ENCODE data around the gene C1QTNF4. TPM values are rescaled to one million over a fixed set of nuclear protein-coding genes. Genes with fewer than 3 reads are reported as not detected.
"Not testable (repeated sequence)": the region's sequence is repeated elsewhere in the genome, so short reads cannot be mapped to it uniquely, and the experiment has no call there.

Gene C1QTNF4
- total and polyA plus RNA-seq, 5 donors from 2014 or later, result 0.16 to 1.3 TPM; not detected in 3

GRCh38 chr11:47562393-47562792 lies 31.8 kb downstream of the C1QTNF4 start:
- H3K27me3 ChIP-seq (ENCODE audit: control insufficient read depth, insufficient read depth, low read length); H3K9me3 ChIP-seq (ENCODE audit: control insufficient read depth in 2 of 2, low read length in 2 of 2); ATAC-seq (ENCODE audit: low read depth in 2 of 2); H3K27me3 Mint-ChIP-seq; H3K36me3 ChIP-seq (ENCODE audit: control insufficient read depth, insufficient read depth, low read length); H3K27ac ChIP-seq (ENCODE audit: insufficient read depth, low read length, poor library complexity, severe bottlenecking); H3K27ac Mint-ChIP-seq; H3K36me3 Mint-ChIP-seq; H3K4me3 ChIP-seq (ENCODE audit: low read depth, low read length); DNase-seq; H3K9me3 Mint-ChIP-seq: not testable (repeated sequence)
- H3K4me1 Mint-ChIP-seq, result peaks cover 12 to 32% (median 14%) of the 10 kb centered on the region in 4 donors
- H3K4me3 Mint-ChIP-seq, result peak overlapping the region in 1 of 4 donors; percentile 84
- H3K4me1 ChIP-seq (ENCODE audit: control insufficient read depth, insufficient read depth, low read length, poor library complexity, severe bottlenecking), result peaks cover 20% of the 10 kb centered on the region

- H3K9me3 Mint-ChIP-seq, result no peaks in the 10 kb centered on the region
- peak overlapping the region in 1 of 4 donors; percentile 76 for H3K4me3 Mint-ChIP-seq
- no peak overlapping the region for H3K27ac Mint-ChIP-seq
These were observed 33.8 kb downstream of the C1QTNF4 start for GRCh38 chr11:47560426-47560825.

GRCh38 chr11:47558695-47559094 lies 35.5 kb downstream of the C1QTNF4 start:
- no peaks in the 10 kb centered on the region for H3K27me3 Mint-ChIP-seq
- H3K27ac Mint-ChIP-seq, result no peak overlapping the region
- no peak overlapping the region for H3K4me3 Mint-ChIP-seq
- Histone ChIP-seq H3K4me1 (ENCODE audit: control insufficient read depth, insufficient read depth, low read length, poor library complexity, severe bottlenecking) (no peaks in the 10 kb centered on the region), H3K27ac (ENCODE audit: insufficient read depth, low read length, poor library complexity, severe bottlenecking) (no peak overlapping the region), H3K4me3 (ENCODE audit: low read depth, low read length) (no peak overlapping the region), H3K27me3 (ENCODE audit: control insufficient read depth, insufficient read depth, low read length) (no peaks in the 10 kb centered on the region), H3K9me3 (ENCODE audit: control insufficient read depth in 2 of 2, low read length in 2 of 2) (no peaks in the 10 kb centered on the region), H3K36me3 (ENCODE audit: control insufficient read depth, insufficient read depth, low read length) (no peaks in the 10 kb centered on the region)
- no peaks in the 10 kb centered on the region for H3K36me3 Mint-ChIP-seq
- ATAC-seq (ENCODE audit: low read depth in 2 of 2) (no peak), DNase-seq (no peak)
- no peaks in the 10 kb centered on the region for H3K9me3 Mint-ChIP-seq
- H3K4me1 Mint-ChIP-seq, result peaks cover under 1 to 9% (median 8%) of the 10 kb centered on the region in 4 donors

More at GRCh38 chr11:47560426-47560825, 33.8 kb downstream of the C1QTNF4 start:
- ATAC-seq (ENCODE audit: low read depth in 2 of 2) (no peak), DNase-seq (no peak)
- H3K36me3 Mint-ChIP-seq, result no peaks in the 10 kb centered on the region
- Histone ChIP-seq H3K27me3 (ENCODE audit: control insufficient read depth, insufficient read depth, low read length) (no peaks in the 10 kb centered on the region), H3K4me3 (ENCODE audit: low read depth, low read length) (no peak overlapping the region), H3K9me3 (ENCODE audit: control insufficient read depth in 2 of 2, low read length in 2 of 2) (no peaks in the 10 kb centered on the region), H3K36me3 (ENCODE audit: control insufficient read depth, insufficient read depth, low read length) (no peaks in the 10 kb centered on the region), H3K27ac (ENCODE audit: insufficient read depth, low read length, poor library complexity, severe bottlenecking) (no peak overlapping the region), H3K4me1 (ENCODE audit: control insufficient read depth, insufficient read depth, low read length, poor library complexity, severe bottlenecking) (peaks cover 8% of the 10 kb centered on the region)
- no peaks in the 10 kb centered on the region for H3K27me3 Mint-ChIP-seq
- peaks cover 4 to 16% (median 7%) of the 10 kb centered on the region in 4 donors for H3K4me1 Mint-ChIP-seq

GRCh38 chr11:47557004-47557403 lies 37.2 kb downstream of the C1QTNF4 start:
- H3K4me3 ChIP-seq (ENCODE audit: low read depth, low read length); H3K36me3 Mint-ChIP-seq; H3K9me3 Mint-ChIP-seq; H3K9me3 ChIP-seq (ENCODE audit: control insufficient read depth in 2 of 2, low read length in 2 of 2); DNase-seq; H3K27me3 Mint-ChIP-seq; H3K36me3 ChIP-seq (ENCODE audit: control insufficient read depth, insufficient read depth, low read length); H3K27me3 ChIP-seq (ENCODE audit: control insufficient read depth, insufficient read depth, low read length); ATAC-seq (ENCODE audit: low read depth in 2 of 2); H3K4me1 ChIP-seq (ENCODE audit: control insufficient read depth, insufficient read depth, low read length, poor library complexity, severe bottlenecking); H3K27ac Mint-ChIP-seq; H3K27ac ChIP-seq (ENCODE audit: insufficient read depth, low read length, poor library complexity, severe bottlenecking): not testable (repeated sequence)
- Mint-ChIP-seq H3K4me3 (peak overlapping the region in 1 of 4 donors; percentile 21), H3K4me1 (peaks cover 11% of the 10 kb centered on the region in 4 donors)

GRCh38 chr11:47553406-47553743 lies 40.8 kb downstream of the C1QTNF4 start:
- peaks cover 18 to 44% (median 32%) of the 10 kb centered on the region in 4 donors for H3K4me1 Mint-ChIP-seq
- peak overlapping the region; percentile 84 for H3K27ac ChIP-seq (ENCODE audit: insufficient read depth, low read length, poor library complexity, severe bottlenecking)
- H3K4me3 ChIP-seq (ENCODE audit: low read depth, low read length), result peak overlapping the region; percentile 71

GRCh38 chr11:47552566-47553405 lies 41.4 kb downstream of the C1QTNF4 start, which contains the start of gene CELF1:
Gene CELF1 (minus strand): TSS chr11:47553132. CDS start chr11:47499523, 53,609 bp downstream.
- H3K9me3 ChIP-seq (ENCODE audit: control insufficient read depth in 2 of 2, low read length in 2 of 2), result no peaks in the 10 kb centered on the region
- no peaks in the 10 kb centered on the region for H3K9me3 Mint-ChIP-seq
- no peaks in the 10 kb centered on the region for H3K27me3 Mint-ChIP-seq
- H3K4me1 ChIP-seq (ENCODE audit: control insufficient read depth, insufficient read depth, low read length, poor library complexity, severe bottlenecking), result peaks cover 45% of the 10 kb centered on the region
- peak; percentile 96 to 97 for ATAC-seq (ENCODE audit: low read depth in 2 of 2)
- peak; percentile 89 to 94 (median 92) for DNase-seq
- H3K36me3 Mint-ChIP-seq, result peaks cover 11% of the 10 kb centered on the region
- H3K4me1 Mint-ChIP-seq, result peaks cover 18 to 50% (median 37%) of the 10 kb centered on the region in 4 donors
- H3K27me3 ChIP-seq (ENCODE audit: control insufficient read depth, insufficient read depth, low read length), result no peaks in the 10 kb centered on the region
- H3K36me3 ChIP-seq (ENCODE audit: control insufficient read depth, insufficient read depth, low read length), result no peaks in the 10 kb centered on the region
- peak within 1 kb of the TSS; percentile 84 for H3K27ac ChIP-seq (ENCODE audit: insufficient read depth, low read length, poor library complexity, severe bottlenecking)
- peak within 1 kb of the TSS; percentile 88 to 96 (median 96) for H3K4me3 Mint-ChIP-seq
- H3K27ac Mint-ChIP-seq, result peak within 1 kb of the TSS; percentile 94 to 98 (median 97)
- H3K4me3 ChIP-seq (ENCODE audit: low read depth, low read length), result peak within 1 kb of the TSS; percentile 97

More at GRCh38 chr11:47553406-47553743, 40.8 kb downstream of the C1QTNF4 start:
- Mint-ChIP-seq H3K36me3 (peaks cover 8% of the 10 kb centered on the region), H3K4me3 (peak overlapping the region; percentile 83 to 96 (median 90)), H3K9me3 (no peaks in the 10 kb centered on the region), H3K27ac (peak overlapping the region; percentile 8 to 94 (median 80)), H3K27me3 (no peaks in the 10 kb centered on the region)
- Histone ChIP-seq H3K4me1 (ENCODE audit: control insufficient read depth, insufficient read depth, low read length, poor library complexity, severe bottlenecking) (peaks cover 40% of the 10 kb centered on the region), H3K27me3 (ENCODE audit: control insufficient read depth, insufficient read depth, low read length) (no peaks in the 10 kb centered on the region), H3K9me3 (ENCODE audit: control insufficient read depth in 2 of 2, low read length in 2 of 2) (no peaks in the 10 kb centered on the region), H3K36me3 (ENCODE audit: control insufficient read depth, insufficient read depth, low read length) (no peaks in the 10 kb centered on the region)
- no peak for DNase-seq
- peak; percentile 7 to 11 for ATAC-seq (ENCODE audit: low read depth in 2 of 2)

- Histone ChIP-seq H3K36me3 (ENCODE audit: control insufficient read depth, insufficient read depth, low read length) (no peaks in the 10 kb centered on the region), H3K27ac (ENCODE audit: insufficient read depth, low read length, poor library complexity, severe bottlenecking) (peak overlapping the region; percentile 84), H3K4me3 (ENCODE audit: low read depth, low read length) (peak overlapping the region; percentile 97), H3K4me1 (ENCODE audit: control insufficient read depth, insufficient read depth, low read length, poor library complexity, severe bottlenecking) (peaks cover 46% of the 10 kb centered on the region), H3K27me3 (ENCODE audit: control insufficient read depth, insufficient read depth, low read length) (no peaks in the 10 kb centered on the region), H3K9me3 (ENCODE audit: control insufficient read depth in 2 of 2, low read length in 2 of 2) (no peaks in the 10 kb centered on the region)
- Mint-ChIP-seq H3K4me3 (peak overlapping the region; percentile 88 to 96 (median 96)), H3K27ac (peak overlapping the region; percentile 61 to 98 (median 97)), H3K27me3 (no peaks in the 10 kb centered on the region), H3K9me3 (no peaks in the 10 kb centered on the region), H3K36me3 (peaks cover 11% of the 10 kb centered on the region), H3K4me1 (peaks cover 18 to 56% (median 42%) of the 10 kb centered on the region in 4 donors)
- DNase-seq (peak in 1 of 3 donors; percentile 7), ATAC-seq (ENCODE audit: low read depth in 2 of 2) (no peak)
These were observed 42.1 kb downstream of the C1QTNF4 start for GRCh38 chr11:47552056-47552565.

All from CD4-positive, CD25-positive, alpha-beta regulatory T cell (primary cell).